Liver (tissue), 9 donors: ENCODE data around the gene MRPL40. TPM values are rescaled to one million over a fixed set of nuclear protein-coding genes. Genes with fewer than 3 reads are reported as not detected.
A peak's percentile ranks its signal among the peaks of the same experiment; 100 is the strongest.

Source experiments
- DNase-seq: peaks from one replicate; pipeline ENCODE4 v3.0.0-alpha.2; 2017; ENCODE audit warnings: low spot score
- H3K27ac ChIP-seq, 2 donors: one replicate each; pipeline ENCODE4 v1.7.0; 2013; ENCODE audit warnings: inconsistent platforms in 2 of 2, low read length in 2 of 2, control low read depth in 1 of 2, low read depth in 1 of 2, mild to moderate bottlenecking in 1 of 2
- H3K27me3 ChIP-seq, 4 donors: one replicate each; pipeline versions ENCODE4 v1.6.1 to v1.7.0; 2013; ENCODE audit warnings: low read length in 3 of 4, inconsistent platforms in 1 of 4, mild to moderate bottlenecking in 1 of 4, moderate library complexity in 1 of 4; ENCODE audit not compliant: control insufficient read depth in 4 of 4, insufficient read depth in 4 of 4
- H3K36me3 ChIP-seq, 4 donors: one replicate each; pipeline versions ENCODE4 v1.6.1 to v1.7.0; 2013; ENCODE audit warnings: low read length in 3 of 4, mild to moderate bottlenecking in 3 of 4, low read depth in 1 of 4, moderate library complexity in 1 of 4; ENCODE audit not compliant: control insufficient read depth in 4 of 4, insufficient read depth in 3 of 4
- H3K4me1 ChIP-seq, 4 donors: one replicate each; pipeline versions ENCODE4 v1.6.1 to v1.7.0; 2013; ENCODE audit warnings: low read length in 3 of 4, mild to moderate bottlenecking in 3 of 4, moderate library complexity in 1 of 4; ENCODE audit not compliant: control insufficient read depth in 4 of 4, insufficient read depth in 4 of 4
- H3K4me3 ChIP-seq, 3 donors: one replicate each; pipeline versions ENCODE4 v1.6.1 to v1.7.0; 2013; ENCODE audit warnings: low read length in 3 of 3, control low read depth in 1 of 3, low read depth in 1 of 3, mild to moderate bottlenecking in 1 of 3
- H3K9ac ChIP-seq, 2 donors: one replicate each; pipeline ENCODE4 v1.7.0; 2013; ENCODE audit warnings: low read length in 2 of 2, mild to moderate bottlenecking in 2 of 2, moderate library complexity in 2 of 2, control low read depth in 1 of 2, low read depth in 1 of 2
- H3K9me3 ChIP-seq, 4 donors: one replicate each; pipeline versions ENCODE4 v1.6.1 to v1.7.0; 2013; ENCODE audit warnings: low read length in 3 of 4; ENCODE audit not compliant: control insufficient read depth in 4 of 4
- ATF3 ChIP-seq: IDR thresholded peaks from 2 replicates; pipeline ENCODE4 v1.6.1; 2016; ENCODE audit warnings: antibody characterized with exemption
- EGR1 ChIP-seq, 2 donors: IDR thresholded peaks; 2 replicates each; pipeline ENCODE4 v1.6.1; 2016 to 2018; ENCODE audit warnings: antibody characterized with exemption in 2 of 2, low read depth in 2 of 2
- FOXA1 ChIP-seq: IDR thresholded peaks from 2 replicates; pipeline ENCODE4 v1.6.1; 2016; ENCODE audit warnings: antibody characterized with exemption
- FOXA2 ChIP-seq: IDR thresholded peaks from 2 replicates; pipeline ENCODE4 v1.6.1; 2016; ENCODE audit warnings: antibody characterized with exemption
- GABPA ChIP-seq, 2 donors: IDR thresholded peaks in 1 of 2; conservative IDR thresholded peaks in 1 of 2; 2 replicates each; pipeline ENCODE4 v1.6.1; 2016; ENCODE audit warnings: antibody characterized with exemption in 2 of 2, mild to moderate bottlenecking in 1 of 2, moderate library complexity in 1 of 2
- HNF4A ChIP-seq, 2 donors: conservative IDR thresholded peaks; 2 replicates each; pipeline ENCODE4 v1.6.1; 2016; ENCODE audit warnings: antibody characterized with exemption in 2 of 2, mild to moderate bottlenecking in 2 of 2
- HNF4G ChIP-seq: IDR thresholded peaks from 2 replicates; pipeline ENCODE4 v1.6.1; 2016; ENCODE audit warnings: antibody characterized with exemption
- JUND ChIP-seq, 2 donors: IDR thresholded peaks; 2 replicates each; pipeline ENCODE4 v1.6.1; 2016; ENCODE audit warnings: antibody characterized with exemption in 2 of 2
- MAX ChIP-seq: IDR thresholded peaks from 2 replicates; pipeline ENCODE4 v1.6.1; 2016; ENCODE audit warnings: antibody characterized with exemption
- NR2F2 ChIP-seq: IDR thresholded peaks from 2 replicates; pipeline ENCODE4 v1.6.1; 2016; ENCODE audit warnings: antibody characterized with exemption
- RAD21 ChIP-seq, 2 donors: IDR thresholded peaks; 2 replicates each; pipeline ENCODE4 v1.6.1; 2016; ENCODE audit warnings: antibody characterized with exemption in 2 of 2, mild to moderate bottlenecking in 2 of 2
- REST ChIP-seq: IDR thresholded peaks from 2 replicates; pipeline ENCODE4 v1.6.1; 2016; ENCODE audit warnings: antibody characterized with exemption, mild to moderate bottlenecking
- RXRA ChIP-seq, 2 donors: IDR thresholded peaks; 2 replicates each; pipeline ENCODE4 v1.6.1; 2017 to 2018; ENCODE audit warnings: antibody characterized with exemption in 2 of 2, mild to moderate bottlenecking in 1 of 2
- SP1 ChIP-seq: IDR thresholded peaks from 2 replicates; pipeline ENCODE4 v1.6.1; 2018; ENCODE audit warnings: antibody characterized with exemption, mild to moderate bottlenecking
- TAF1 ChIP-seq: conservative IDR thresholded peaks from 2 replicates; pipeline ENCODE4 v1.6.1; 2016; ENCODE audit warnings: antibody characterized with exemption, mild to moderate bottlenecking
- YY1 ChIP-seq: IDR thresholded peaks from 2 replicates; pipeline ENCODE4 v1.6.1; 2016; ENCODE audit warnings: antibody characterized with exemption, mild to moderate bottlenecking
- ZBTB33 ChIP-seq: IDR thresholded peaks from 2 replicates; pipeline ENCODE4 v1.6.1; 2016; ENCODE audit warnings: antibody characterized with exemption
- WGBS: extraction: QIAGEN DNeasy Blood & Tissue Kit; methylation state at CpG from one replicate; pipeline ENCODE4 v1.1.7; 2013; 5-methylcytosine and 5-hydroxymethylcytosine counted together
- polyA plus RNA-seq, 2 donors: library from polyadenylated mRNA; stranded (reverse) in 1 of 2; unstranded in 1 of 2; fragments of 200-250 nt in 1 of 2; fragments of >200 nt in 1 of 2; fragmentation: Nextera tagmentation in 1 of 2; extraction: Ambion mirVana in 1 of 2; gene quantifications; one replicate each; pipeline versions ENCODE4 v1.2.1 to v1.2.3, GENCODE V29; 2013 to 2015
- total RNA-seq, 2 donors: library from RNA; depleted of rRNA; stranded (reverse); fragments of >200 nt; gene quantifications; one replicate each; pipeline ENCODE4 v1.2.3, GENCODE V29; 2014
- donor health status: healthy.
- donor health status: healthy.
- donor health status: healthy.
- donor health status: healthy.
- donor health status: healthy.

MRPL40 gene
- total and polyA plus RNA-seq, 4 donors = 11.3 to 52.0 (median 27.7) TPM

GRCh38 chr22:19419464-19420178 is 12.7 kb upstream of the MRPL40 start:
- Histone ChIP-seq H3K27ac (peak overlapping the region in 1 of 2 donors; percentile 36), H3K36me3 (no peaks in the 10 kb centered on the region), H3K9me3 (no peaks in the 10 kb centered on the region), H3K9ac (peak overlapping the region in 1 of 2 donors; percentile 43), H3K4me3 (no peak overlapping the region), H3K4me1 (peaks cover 6 to 29% (median 17%) of the 10 kb centered on the region in 4 donors), H3K27me3 (no peaks in the 10 kb centered on the region)
- WGBS = 78% methylated on average over 5 of the region's 5 CpGs
- no peak for TF ChIP-seq NR2F2
- no peak for TF ChIP-seq TAF1
- no peak for TF ChIP-seq GABPA (IDR thresholded peaks at IDR 0.05 in 1 of 2, conservative IDR thresholded peaks at IDR 0.05 in 1 of 2)
- TF ChIP-seq REST = no peak
- TF ChIP-seq FOXA2 = no peak
- TF ChIP-seq RXRA (IDR thresholded peaks at IDR 0.05) = no peak
- DNase-seq = no peak

- Histone ChIP-seq H3K27ac (no peak overlapping the region), H3K9ac (no peak overlapping the region), H3K4me1 (peaks cover 8 to 35% (median 20%) of the 10 kb centered on the region in 4 donors), H3K9me3 (no peaks in the 10 kb centered on the region), H3K27me3 (no peaks in the 10 kb centered on the region), H3K36me3 (no peaks in the 10 kb centered on the region), H3K4me3 (no peak overlapping the region)
- no peak for DNase-seq
- WGBS = 94% methylated on average over 6 of the region's 6 CpGs
- TF ChIP-seq RAD21 (IDR thresholded peaks at IDR 0.05) (no peak), ATF3 (no peak), HNF4G (no peak), YY1 (no peak), SP1 (no peak), MAX (no peak), FOXA1 (no peak), ZBTB33 (no peak), EGR1 (IDR thresholded peaks at IDR 0.05; ENCODE audit: low read depth in 2 of 2) (no peak), HNF4A (conservative IDR thresholded peaks at IDR 0.05) (no peak), GABPA (IDR thresholded peaks at IDR 0.05 in 1 of 2, conservative IDR thresholded peaks at IDR 0.05 in 1 of 2) (no peak), NR2F2 (no peak), REST (no peak), RXRA (IDR thresholded peaks at IDR 0.05) (no peak), JUND (IDR thresholded peaks at IDR 0.05) (no peak)
Measured at GRCh38 chr22:19420321-19420720, 12.0 kb upstream of the MRPL40 start.
